Uterus (tissue), 2 donors: ENCODE data around the gene NOTUM.

Experiments
- POLR2A ChIP-seq, 2 donors: fragments of 450-650 bp; IDR thresholded peaks; one replicate each; pipeline ENCODE4 v1.6.1; 2016; ENCODE audit warnings: antibody characterized with exemption in 2 of 2, mild to moderate bottlenecking in 1 of 2, moderate library complexity in 1 of 2
- TF ChIP-seq, protein P1 (sequence below), 4 experiments: fragments of 200-600 bp in 2 of 4; fragments of 450-650 bp in 2 of 4; sonication (generic) in 2 of 4; IDR thresholded peaks; one replicate each; pipeline ENCODE4 v1.5.1; 2016 to 2019; ENCODE audit warnings: antibody characterized with exemption in 4 of 4, mild to moderate bottlenecking in 2 of 4, moderate library complexity in 1 of 4

DNA sequence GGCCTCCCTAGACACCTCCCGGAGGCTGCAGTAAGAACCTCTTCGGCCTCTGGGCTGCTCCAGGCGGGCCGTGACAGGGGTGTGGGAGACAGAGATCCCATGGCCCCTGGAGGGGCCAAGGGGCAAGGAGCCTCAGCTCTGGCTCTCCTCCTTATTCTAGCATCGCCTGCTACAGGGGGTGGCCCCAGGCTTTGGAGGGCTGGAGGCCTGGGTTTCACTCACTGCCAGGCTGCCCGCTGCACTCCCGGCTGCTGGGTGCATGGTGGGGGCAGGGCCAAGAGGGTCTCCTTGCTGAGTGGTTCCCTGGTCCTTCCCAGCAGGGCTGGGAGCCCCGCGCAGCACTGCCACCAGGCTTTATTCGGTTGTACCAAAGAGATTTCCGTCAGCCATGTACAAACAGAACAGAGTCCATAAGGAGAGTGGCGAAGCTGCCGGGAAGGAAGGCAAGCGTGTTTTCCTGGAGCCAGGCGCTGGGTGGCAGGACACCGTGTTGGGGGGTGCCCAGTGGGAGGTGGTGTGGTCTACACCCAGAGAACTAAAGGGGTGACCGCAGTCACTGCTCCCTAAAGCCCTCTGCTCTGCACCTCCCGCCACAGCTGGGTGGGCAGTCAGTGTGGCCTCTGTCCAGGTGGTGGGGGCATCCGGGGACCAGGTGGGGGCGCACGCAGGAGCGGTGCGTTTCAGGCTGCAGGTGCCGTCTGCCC, 56.9 kb downstream of the NOTUM start:
- TF ChIP-seq, protein P1, sequence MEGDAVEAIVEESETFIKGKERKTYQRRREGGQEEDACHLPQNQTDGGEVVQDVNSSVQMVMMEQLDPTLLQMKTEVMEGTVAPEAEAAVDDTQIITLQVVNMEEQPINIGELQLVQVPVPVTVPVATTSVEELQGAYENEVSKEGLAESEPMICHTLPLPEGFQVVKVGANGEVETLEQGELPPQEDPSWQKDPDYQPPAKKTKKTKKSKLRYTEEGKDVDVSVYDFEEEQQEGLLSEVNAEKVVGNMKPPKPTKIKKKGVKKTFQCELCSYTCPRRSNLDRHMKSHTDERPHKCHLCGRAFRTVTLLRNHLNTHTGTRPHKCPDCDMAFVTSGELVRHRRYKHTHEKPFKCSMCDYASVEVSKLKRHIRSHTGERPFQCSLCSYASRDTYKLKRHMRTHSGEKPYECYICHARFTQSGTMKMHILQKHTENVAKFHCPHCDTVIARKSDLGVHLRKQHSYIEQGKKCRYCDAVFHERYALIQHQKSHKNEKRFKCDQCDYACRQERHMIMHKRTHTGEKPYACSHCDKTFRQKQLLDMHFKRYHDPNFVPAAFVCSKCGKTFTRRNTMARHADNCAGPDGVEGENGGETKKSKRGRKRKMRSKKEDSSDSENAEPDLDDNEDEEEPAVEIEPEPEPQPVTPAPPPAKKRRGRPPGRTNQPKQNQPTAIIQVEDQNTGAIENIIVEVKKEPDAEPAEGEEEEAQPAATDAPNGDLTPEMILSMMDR (IDR thresholded peaks at IDR 0.05), result no peak
- no peak for TF ChIP-seq POLR2A (IDR thresholded peaks at IDR 0.05)
